ENCODE measurements around the gene LRP2BP.

LRP2BP gene

DNA sequence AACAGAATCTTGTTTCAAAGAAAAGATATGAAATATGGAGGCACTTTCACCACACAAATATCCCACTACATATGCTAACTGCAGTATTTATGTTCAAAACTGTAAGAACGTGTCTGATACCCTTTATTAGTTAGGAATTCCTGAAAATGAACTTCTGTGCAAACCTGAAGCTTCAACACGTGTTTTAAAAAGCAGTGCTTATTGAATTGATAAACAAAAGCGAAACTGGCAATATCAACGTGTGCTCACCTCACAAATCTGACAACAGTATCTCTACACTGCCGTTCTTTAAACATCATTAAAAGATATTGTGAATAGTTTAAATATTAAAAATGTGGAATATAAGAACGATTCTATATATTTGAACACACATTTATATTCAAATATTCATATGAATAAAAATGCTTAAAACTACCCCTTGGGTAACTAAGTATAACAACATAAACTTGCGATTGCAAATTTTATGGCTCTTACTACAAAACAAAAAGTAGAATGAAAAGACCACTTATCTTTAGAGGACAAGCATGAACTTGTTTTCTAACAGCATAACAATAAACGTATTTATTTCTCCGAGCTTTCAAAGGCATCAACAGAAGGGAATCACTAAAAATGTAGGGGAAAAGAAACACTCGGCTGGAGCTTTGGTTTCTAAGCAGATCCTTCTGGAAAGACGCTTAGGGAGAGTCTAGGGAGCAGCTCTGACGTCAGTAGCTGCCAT is at the start of gene LRP2BP:
LRP2BP (minus strand) TSS at position 687 of the 718 bp plus-strand sequence. CDS start 17,738 bp downstream, outside the sequence.
- no peak for DNase-seq (ENCODE audit: insufficient read length, low spot score)
- FAIRE-seq: no peak
- TF ChIP-seq, protein P1, sequence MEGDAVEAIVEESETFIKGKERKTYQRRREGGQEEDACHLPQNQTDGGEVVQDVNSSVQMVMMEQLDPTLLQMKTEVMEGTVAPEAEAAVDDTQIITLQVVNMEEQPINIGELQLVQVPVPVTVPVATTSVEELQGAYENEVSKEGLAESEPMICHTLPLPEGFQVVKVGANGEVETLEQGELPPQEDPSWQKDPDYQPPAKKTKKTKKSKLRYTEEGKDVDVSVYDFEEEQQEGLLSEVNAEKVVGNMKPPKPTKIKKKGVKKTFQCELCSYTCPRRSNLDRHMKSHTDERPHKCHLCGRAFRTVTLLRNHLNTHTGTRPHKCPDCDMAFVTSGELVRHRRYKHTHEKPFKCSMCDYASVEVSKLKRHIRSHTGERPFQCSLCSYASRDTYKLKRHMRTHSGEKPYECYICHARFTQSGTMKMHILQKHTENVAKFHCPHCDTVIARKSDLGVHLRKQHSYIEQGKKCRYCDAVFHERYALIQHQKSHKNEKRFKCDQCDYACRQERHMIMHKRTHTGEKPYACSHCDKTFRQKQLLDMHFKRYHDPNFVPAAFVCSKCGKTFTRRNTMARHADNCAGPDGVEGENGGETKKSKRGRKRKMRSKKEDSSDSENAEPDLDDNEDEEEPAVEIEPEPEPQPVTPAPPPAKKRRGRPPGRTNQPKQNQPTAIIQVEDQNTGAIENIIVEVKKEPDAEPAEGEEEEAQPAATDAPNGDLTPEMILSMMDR (IDR thresholded peaks at IDR 0.05; ENCODE audit: insufficient read depth, missing control alignments): no peak

DNA sequence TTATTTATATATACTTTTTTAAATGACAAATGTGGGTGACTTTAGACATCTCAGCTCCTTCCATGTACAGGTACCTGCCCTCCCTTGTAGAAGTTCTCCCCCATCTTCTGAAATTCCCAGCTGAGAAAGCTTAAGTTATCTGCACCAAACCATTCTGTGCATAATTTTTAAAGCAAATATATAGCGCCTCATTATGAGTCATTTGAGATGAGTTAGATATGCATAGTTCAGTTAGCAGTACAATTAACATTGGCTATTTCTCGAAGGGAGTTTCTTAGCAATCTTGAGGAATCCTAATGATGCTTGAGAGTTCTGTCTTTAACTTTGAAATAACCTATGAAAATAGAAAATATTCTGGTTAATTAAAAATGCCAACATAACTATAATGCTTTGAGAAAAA is 49.5 kb upstream of the LRP2BP start:
- FAIRE-seq: no peak
- DNase-seq (ENCODE audit: insufficient read length, low spot score): no peak
- TF ChIP-seq, protein P1 (IDR thresholded peaks at IDR 0.05; ENCODE audit: insufficient read depth, missing control alignments): no peak

DNA sequence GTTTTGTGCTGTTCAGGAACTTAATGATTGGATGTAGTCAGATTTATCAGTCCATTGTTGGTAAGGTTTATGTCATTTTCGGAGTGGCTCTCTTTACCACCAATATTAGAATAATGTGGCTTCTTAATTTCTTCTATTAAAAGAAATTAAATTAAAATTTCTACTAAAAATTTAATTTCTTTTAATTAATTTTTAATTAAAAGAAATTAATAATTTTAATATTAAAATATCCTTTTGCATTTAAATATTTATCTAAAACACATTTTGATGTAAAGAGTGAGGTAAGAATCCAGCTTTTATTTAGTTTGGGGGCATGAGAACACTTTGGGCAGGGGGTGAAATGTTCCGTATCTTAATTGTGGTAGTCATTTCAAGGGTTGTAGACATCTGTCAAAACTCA is 45.8 kb upstream of the LRP2BP start:
- no peak for DNase-seq (ENCODE audit: insufficient read length, low spot score)
- no peak for FAIRE-seq
- TF ChIP-seq, protein P1 (IDR thresholded peaks at IDR 0.05; ENCODE audit: insufficient read depth, missing control alignments): no peak

DNA sequence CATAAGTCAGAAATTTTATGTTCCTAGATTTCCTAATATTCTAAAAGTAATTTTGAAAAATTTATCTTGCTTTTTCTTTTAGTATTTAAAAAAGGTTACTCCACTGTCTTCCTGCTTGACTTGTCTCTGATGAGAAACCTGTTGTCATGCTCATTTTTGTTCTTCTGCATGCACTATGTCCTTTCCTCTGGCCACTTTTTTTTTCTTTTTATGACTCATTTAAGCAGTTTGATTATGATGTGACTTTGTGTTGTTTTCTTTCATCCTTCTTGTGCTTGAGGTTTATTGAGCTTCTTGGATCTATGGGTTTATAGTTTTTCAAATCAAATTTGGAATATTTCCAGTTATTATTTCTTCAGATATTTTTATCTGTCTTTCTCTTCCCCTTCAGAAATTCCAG is 42.1 kb upstream of the LRP2BP start:
- DNase-seq (ENCODE audit: insufficient read length, low spot score) (no peak), FAIRE-seq (no peak)
- TF ChIP-seq, protein P1 (IDR thresholded peaks at IDR 0.05; ENCODE audit: insufficient read depth, missing control alignments): no peak

DNA sequence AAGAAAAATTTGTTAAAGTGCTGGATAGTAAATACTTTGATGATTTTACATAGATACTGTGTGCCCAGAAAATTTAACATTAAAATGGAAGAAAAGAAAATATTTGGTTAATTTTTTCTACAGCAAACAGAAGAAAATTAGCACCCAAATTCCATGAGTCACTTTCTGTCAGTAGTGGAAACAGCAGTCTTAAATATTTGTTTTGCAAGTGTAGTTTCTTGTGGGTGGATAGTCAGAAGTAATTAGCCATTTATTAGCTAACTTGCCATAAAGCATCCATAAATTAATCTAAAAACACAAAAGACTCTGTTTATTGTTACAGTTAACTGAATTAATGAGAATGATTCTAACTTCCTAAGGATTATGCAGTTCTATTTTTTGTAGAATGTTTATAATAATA is 39.7 kb upstream of the LRP2BP start:
- FAIRE-seq (no peak), DNase-seq (ENCODE audit: insufficient read length, low spot score) (no peak)
- TF ChIP-seq, protein P1 (IDR thresholded peaks at IDR 0.05; ENCODE audit: insufficient read depth, missing control alignments): no peak

DNA sequence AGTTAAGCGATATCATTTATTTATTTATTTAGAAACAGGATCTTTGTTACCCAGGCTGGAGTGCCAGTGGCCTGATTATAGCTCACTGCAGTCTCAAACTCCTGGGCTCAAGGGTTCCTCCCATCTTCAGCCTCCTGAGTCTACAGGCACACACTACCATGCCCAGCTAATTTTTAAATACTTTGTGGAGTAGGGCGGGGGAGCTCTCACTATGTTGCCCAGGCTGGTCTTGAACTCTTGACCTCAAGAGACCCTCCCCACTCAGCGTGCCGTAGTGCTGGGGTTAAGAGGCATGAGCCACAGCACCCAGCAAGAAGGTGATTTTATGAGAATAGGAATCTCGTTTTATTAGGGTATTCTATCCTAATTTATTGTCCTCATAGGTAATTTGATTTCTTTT is 33.9 kb upstream of the LRP2BP start:
- DNase-seq (ENCODE audit: insufficient read length, low spot score): no peak
- TF ChIP-seq, protein P1 (IDR thresholded peaks at IDR 0.05; ENCODE audit: insufficient read depth, missing control alignments): no peak
- FAIRE-seq: no peak

DNA sequence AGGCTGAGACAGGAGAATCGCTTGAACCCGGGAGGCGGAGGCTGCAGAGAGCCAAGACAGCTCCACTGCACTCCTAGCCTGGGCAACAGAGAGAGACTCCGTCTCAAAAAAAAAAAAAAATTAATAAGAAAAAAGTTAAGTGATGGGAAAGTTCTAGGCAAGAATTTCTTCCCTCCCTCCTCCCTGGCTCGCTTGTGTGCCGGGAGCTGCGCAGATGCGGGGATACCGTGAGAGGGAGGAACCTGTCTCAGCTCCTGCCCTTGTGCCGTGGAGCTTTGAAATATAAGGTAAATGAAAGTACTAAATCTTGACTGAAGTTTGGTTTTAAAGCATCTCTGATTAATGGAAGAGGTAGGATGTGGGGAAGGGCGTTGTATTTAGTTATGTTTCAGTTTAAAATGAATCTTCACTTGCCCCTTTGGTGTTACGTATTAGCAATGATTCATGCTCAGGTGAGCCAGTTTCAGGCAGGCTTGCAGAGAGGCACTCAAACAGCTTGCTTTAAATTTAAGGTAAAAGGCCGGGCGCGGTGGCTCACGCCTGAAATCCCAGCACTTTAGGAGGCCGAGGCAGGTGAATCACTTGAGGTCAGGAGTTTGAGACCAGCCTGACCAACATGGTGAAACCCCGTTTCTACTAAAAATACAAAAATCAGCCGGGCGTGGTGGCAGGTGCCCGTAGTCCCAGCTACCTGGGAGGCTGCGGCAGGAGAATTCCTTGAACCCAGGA is 31.4 kb upstream of the LRP2BP start:
- DNase-seq (ENCODE audit: insufficient read length, low spot score) (no peak), FAIRE-seq (no peak)
- TF ChIP-seq, protein P1 (IDR thresholded peaks at IDR 0.05; ENCODE audit: insufficient read depth, missing control alignments): no peak

All from D721Med (cell line).